A673 (cell line): ENCODE measurements around the gene TACC3. TPM values are rescaled to one million over a fixed set of nuclear protein-coding genes. Genes with fewer than 3 reads are reported as not detected.

ENCODE experiments used
- BruUV-seq: library from RNA; stranded (reverse); fragments of 400-500 nt; replicated peaks from 2 replicates; lab custom pipeline; 2021; lab: Mats Ljungman, UMichigan
- CTCF ChIA-PET: fragments of 300-600 bp; sonication (Branson Sonifier 250); formaldehyde crosslinking; loops from one replicate; lab custom pipeline; 2022; ENCODE audit warnings: antibody characterized with exemption; lab: Charles Lee
- POLR2A ChIA-PET: fragments of 300-600 bp; sonication (Branson Sonifier 250); formaldehyde crosslinking; loops from one replicate; lab custom pipeline; 2022; ENCODE audit warnings: antibody characterized with exemption; ENCODE audit not compliant: low non-redundant PET; lab: Charles Lee
- DNase-seq: peaks from one replicate; pipeline ENCODE4 v3.0.0-alpha.2; 2015; ENCODE audit warnings: low spot score
- H3K27ac ChIP-seq: fragments of 200-600 bp; sonication (generic); 2 replicates; pipeline ENCODE4 v1.5.1; 2016; ENCODE audit warnings: mixed run types, low read depth, mild to moderate bottlenecking, mixed read lengths, antibody characterized with exemption, low read length; ENCODE audit not compliant: poor library complexity, severe bottlenecking
- H3K27me3 ChIP-seq: fragments of 200-600 bp; sonication (generic); replicated peaks from 2 replicates; pipeline ENCODE4 v1.6.1; 2017; ENCODE audit warnings: mixed run types, low read depth, mild to moderate bottlenecking, mixed read lengths, antibody characterized with exemption, low read length; ENCODE audit not compliant: insufficient read depth, poor library complexity
- H3K36me3 ChIP-seq: fragments of 200-600 bp; sonication (generic); 2 replicates; pipeline ENCODE4 v1.6.1; 2016; ENCODE audit warnings: mixed run types, mild to moderate bottlenecking, mixed read lengths, antibody characterized with exemption, low read length; ENCODE audit not compliant: insufficient read depth, poor library complexity, severe bottlenecking
- H3K4me1 ChIP-seq: fragments of 200-600 bp; sonication (generic); 2 replicates; pipeline ENCODE4 v1.6.1; 2017; ENCODE audit warnings: mixed run types, mild to moderate bottlenecking, mixed read lengths, antibody characterized with exemption, low read length; ENCODE audit not compliant: insufficient read depth, poor library complexity, severe bottlenecking
- H3K4me3 ChIP-seq: fragments of 200-600 bp; sonication (generic); 2 replicates; pipeline ENCODE4 v1.5.1; 2016; ENCODE audit warnings: low read depth, mixed run types, mild to moderate bottlenecking, mixed read lengths, low read length; ENCODE audit not compliant: poor library complexity, severe bottlenecking
- H3K9me3 ChIP-seq: fragments of 200-600 bp; sonication (generic); 2 replicates; pipeline ENCODE4 v1.6.1; 2016; ENCODE audit warnings: mixed run types, low read depth, mild to moderate bottlenecking, mixed read lengths, antibody characterized with exemption, low read length; ENCODE audit not compliant: poor library complexity, severe bottlenecking
- EZH2 ChIP-seq: fragments of 200-600 bp; sonication (generic); IDR thresholded peaks from 2 replicates; pipeline ENCODE4 v1.6.1; 2017; ENCODE audit warnings: borderline replicate concordance, low read depth, mild to moderate bottlenecking, mixed read lengths, antibody characterized with exemption, low read length; ENCODE audit not compliant: poor library complexity, severe bottlenecking
- intact Hi-C: fragments of 100-400 bp; cut with micrococcal nuclease; formaldehyde crosslinking; loops from one replicate; pipeline ENCODE4 v1.10.0; 2022; ENCODE audit not compliant: unreplicated experiment
- total RNA-seq: library from RNA; stranded (reverse); gene quantifications from 2 replicates; pipeline ENCODE4 v1.2.3, GENCODE V29; 2021
- TF ChIP-seq, protein P1 (sequence below): fragments of 300-800, 200-600 bp; sonication (generic); conservative IDR thresholded peaks from 2 replicates; pipeline ENCODE4 v1.5.1; 2017; ENCODE audit warnings: low read depth, mild to moderate bottlenecking, antibody characterized with exemption, low read length, moderate library complexity, mixed read lengths

The TACC3 gene
- total RNA-seq, 1 experiment from 2014 or later = 246 TPM

DNA sequence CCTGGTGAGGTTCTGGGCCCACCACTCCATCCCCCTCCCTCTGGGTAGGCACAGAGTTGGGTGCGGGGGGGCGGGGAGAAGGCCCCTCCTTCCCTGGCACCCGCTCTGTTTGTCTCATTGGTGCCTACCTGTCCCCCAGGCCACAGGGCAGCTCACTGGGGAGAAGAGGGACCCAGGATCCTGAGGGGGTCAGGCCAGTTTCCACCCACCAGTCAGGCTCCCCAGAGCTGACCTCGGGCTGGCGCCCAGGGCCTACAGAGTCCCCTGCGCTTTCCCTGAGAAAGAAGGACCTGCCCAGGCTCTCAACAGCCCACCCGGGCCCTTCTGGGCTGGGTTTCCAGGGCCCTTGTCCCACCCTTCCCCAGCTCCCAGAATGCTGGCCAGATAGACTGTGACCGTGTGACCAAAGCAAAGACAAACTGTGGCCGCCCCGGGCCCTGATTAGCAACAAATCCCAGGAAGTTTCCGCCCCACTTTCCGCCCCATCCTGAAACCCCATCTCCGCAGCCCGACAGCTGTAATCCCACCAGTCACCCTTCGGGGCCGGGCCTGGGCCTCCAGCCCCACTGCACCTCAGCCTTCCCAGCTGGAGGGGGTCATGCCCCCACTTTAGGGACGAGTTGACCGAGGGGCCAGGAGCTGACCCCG lies 38.0 kb downstream of the TACC3 start:
- ChIA-PET POLR2A (no interaction called here), CTCF (no interaction called here)
- intact Hi-C loops = no loop called here
- Histone ChIP-seq H3K27me3 (no peaks in the 10 kb centered on the region), H3K27ac (no peak overlapping the region), H3K36me3 (no peaks in the 10 kb centered on the region), H3K4me3 (no peak overlapping the region), H3K9me3 (no peaks in the 10 kb centered on the region), H3K4me1 (peaks cover 4% of the 10 kb centered on the region)
- TF ChIP-seq, protein P1, sequence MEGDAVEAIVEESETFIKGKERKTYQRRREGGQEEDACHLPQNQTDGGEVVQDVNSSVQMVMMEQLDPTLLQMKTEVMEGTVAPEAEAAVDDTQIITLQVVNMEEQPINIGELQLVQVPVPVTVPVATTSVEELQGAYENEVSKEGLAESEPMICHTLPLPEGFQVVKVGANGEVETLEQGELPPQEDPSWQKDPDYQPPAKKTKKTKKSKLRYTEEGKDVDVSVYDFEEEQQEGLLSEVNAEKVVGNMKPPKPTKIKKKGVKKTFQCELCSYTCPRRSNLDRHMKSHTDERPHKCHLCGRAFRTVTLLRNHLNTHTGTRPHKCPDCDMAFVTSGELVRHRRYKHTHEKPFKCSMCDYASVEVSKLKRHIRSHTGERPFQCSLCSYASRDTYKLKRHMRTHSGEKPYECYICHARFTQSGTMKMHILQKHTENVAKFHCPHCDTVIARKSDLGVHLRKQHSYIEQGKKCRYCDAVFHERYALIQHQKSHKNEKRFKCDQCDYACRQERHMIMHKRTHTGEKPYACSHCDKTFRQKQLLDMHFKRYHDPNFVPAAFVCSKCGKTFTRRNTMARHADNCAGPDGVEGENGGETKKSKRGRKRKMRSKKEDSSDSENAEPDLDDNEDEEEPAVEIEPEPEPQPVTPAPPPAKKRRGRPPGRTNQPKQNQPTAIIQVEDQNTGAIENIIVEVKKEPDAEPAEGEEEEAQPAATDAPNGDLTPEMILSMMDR = no peak
- no peak for TF ChIP-seq EZH2
- BruUV-seq = no TSS peak
- no peak for DNase-seq

DNA sequence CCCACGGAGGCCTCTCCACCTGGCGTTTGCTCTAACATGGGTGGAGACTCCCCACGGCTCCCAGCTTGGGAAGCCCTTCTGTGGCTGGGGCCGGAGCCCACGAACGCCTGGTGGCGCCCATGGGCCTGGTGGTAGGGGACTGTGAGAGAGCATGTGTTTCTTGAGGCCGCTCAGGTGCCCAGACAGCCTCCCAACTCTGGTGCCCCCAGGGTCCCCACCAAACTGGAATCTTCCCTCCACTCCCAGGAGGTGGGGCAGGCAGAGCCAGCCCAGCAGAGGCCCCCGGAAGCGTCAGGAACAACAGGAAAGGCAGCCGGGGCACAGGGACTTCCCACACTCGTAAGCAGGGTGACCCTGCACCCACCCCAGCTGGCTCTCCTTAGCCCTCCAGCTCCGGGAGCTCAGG lies 38.5 kb downstream of the TACC3 start:
- H3K36me3 ChIP-seq = no peaks in the 10 kb centered on the region
- no peak overlapping the region for H3K4me3 ChIP-seq
- POLR2A ChIA-PET = no interaction called here
- no peak overlapping the region for H3K27ac ChIP-seq
- no TSS peak for BruUV-seq
- intact Hi-C loops = no loop called here
- DNase-seq = no peak
- no peaks in the 10 kb centered on the region for H3K9me3 ChIP-seq
- no peak for TF ChIP-seq EZH2
- TF ChIP-seq, protein P1 = no peak
- H3K4me1 ChIP-seq = peaks cover 4% of the 10 kb centered on the region
- CTCF ChIA-PET = no interaction called here
- no peaks in the 10 kb centered on the region for H3K27me3 ChIP-seq

DNA sequence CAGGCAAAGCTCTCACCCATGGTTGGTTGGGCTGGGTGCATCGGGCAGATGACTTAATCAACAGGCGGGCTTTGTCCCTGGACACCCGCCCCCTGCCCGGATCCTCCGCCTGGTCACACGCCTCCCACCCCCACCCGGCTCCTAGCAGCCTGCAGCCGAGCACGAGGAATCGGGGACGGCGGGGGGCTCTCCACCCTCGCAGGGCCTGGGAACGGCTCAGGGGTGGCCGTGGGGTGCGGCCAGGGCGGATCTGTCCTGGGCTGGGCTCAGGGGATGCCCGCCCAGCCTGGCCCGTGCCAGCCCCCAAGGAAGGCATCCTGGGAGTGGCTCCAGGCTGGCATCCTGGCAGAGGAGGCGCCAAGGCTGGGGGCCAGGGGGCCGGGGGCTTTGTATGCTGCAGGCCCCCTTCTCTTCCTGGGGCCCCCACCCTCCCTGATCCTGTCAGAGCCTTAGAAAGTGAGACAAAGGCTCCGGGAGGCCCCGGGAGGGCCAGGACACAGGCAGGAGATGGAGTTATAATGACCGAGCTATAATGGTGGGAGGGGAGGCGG lies 39.3 kb downstream of the TACC3 start:
- Histone ChIP-seq H3K4me1 (peaks cover 4% of the 10 kb centered on the region), H3K9me3 (no peaks in the 10 kb centered on the region), H3K27me3 (no peaks in the 10 kb centered on the region), H3K27ac (no peak overlapping the region), H3K36me3 (no peaks in the 10 kb centered on the region), H3K4me3 (no peak overlapping the region)
- no peak for DNase-seq
- ChIA-PET POLR2A (no interaction called here), CTCF (no interaction called here)
- no peak for TF ChIP-seq EZH2
- TF ChIP-seq, protein P1 = no peak
- intact Hi-C loops = no loop called here
- no TSS peak for BruUV-seq
